Heart left ventricle (tissue), 13 donors: ENCODE results near the gene KIF21B.

Source experiments
- POLR2A ChIP-seq, 2 donors: fragments of 450-650 bp; IDR thresholded peaks; one replicate each; pipeline ENCODE4 v1.6.1; 2017; ENCODE audit warnings: antibody characterized with exemption in 2 of 2, mild to moderate bottlenecking in 2 of 2, moderate library complexity in 2 of 2
- TF ChIP-seq, protein P1 (sequence below), 12 donors: fragments of 200-600 bp; sonication (generic) in 4 of 12; IDR thresholded peaks; one replicate each; pipeline versions ENCODE4 v1.5.0 to v1.8.0; 2018 to 2022; ENCODE audit warnings: antibody characterized with exemption in 12 of 12, mild to moderate bottlenecking in 5 of 12
- donor health status: ischemic (EF 13 %, LVEDD 7.1; RV severe dilation, severe dysfunction).
- donor health status: DM: no; HTN: yes; CAD: no.
- donor health status: DM: no; HTN: no; CAD: no.
- donor health status: ischemic (EF 25% LVEDD 6.9; RV normal size, moderate dysfunction).
- donor health status: ischemic (EF 25% LVEDD 5.7; RV mildly dilated, moderate dysfunction).
- donor health status: ischemic (EF 35%, LVEDD 5.7; RV mildly dilated, moderate dysfunction).
- donor health status: nonischemic (EF 11% LVEDD 7.7; RV severe dilation, severe dysfunction).
- donor health status: DM: yes; HTN: yes; CAD: no.
- donor health status: PGD.
- donor health status: ischemic (EF 29% LVEDD 5.4; RV normal size, mild dysfunction).
- donor health status: nonischemic (EF 23%, LVEDD 6.1; RV moderate dilation, normal function).

- TF ChIP-seq POLR2A (IDR thresholded peaks at IDR 0.05): no peak
- TF ChIP-seq, protein P1, sequence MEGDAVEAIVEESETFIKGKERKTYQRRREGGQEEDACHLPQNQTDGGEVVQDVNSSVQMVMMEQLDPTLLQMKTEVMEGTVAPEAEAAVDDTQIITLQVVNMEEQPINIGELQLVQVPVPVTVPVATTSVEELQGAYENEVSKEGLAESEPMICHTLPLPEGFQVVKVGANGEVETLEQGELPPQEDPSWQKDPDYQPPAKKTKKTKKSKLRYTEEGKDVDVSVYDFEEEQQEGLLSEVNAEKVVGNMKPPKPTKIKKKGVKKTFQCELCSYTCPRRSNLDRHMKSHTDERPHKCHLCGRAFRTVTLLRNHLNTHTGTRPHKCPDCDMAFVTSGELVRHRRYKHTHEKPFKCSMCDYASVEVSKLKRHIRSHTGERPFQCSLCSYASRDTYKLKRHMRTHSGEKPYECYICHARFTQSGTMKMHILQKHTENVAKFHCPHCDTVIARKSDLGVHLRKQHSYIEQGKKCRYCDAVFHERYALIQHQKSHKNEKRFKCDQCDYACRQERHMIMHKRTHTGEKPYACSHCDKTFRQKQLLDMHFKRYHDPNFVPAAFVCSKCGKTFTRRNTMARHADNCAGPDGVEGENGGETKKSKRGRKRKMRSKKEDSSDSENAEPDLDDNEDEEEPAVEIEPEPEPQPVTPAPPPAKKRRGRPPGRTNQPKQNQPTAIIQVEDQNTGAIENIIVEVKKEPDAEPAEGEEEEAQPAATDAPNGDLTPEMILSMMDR (IDR thresholded peaks at IDR 0.05): no peak
These were observed 21.0 kb downstream of the KIF21B start for GRCh38 chr1:201002510-201002909.
